Muscle layer of duodenum (tissue), 2 donors: ENCODE data around the gene PIK3R1.

Experiments used
- H3K27ac ChIP-seq: one replicate; pipeline ENCODE4 v1.7.0; 2013; ENCODE audit warnings: mild to moderate bottlenecking, low read length
- H3K27me3 ChIP-seq: one replicate; pipeline ENCODE4 v1.7.0; 2013; ENCODE audit warnings: low read depth, mild to moderate bottlenecking, control low read depth, low read length
- H3K36me3 ChIP-seq, 2 donors: one replicate each; pipeline ENCODE4 v1.7.0; 2013; ENCODE audit warnings: low read length in 2 of 2, control low read depth in 1 of 2, mild to moderate bottlenecking in 1 of 2; ENCODE audit not compliant: insufficient read depth in 2 of 2, control insufficient read depth in 1 of 2
- H3K4me1 ChIP-seq, 2 donors: one replicate each; pipeline ENCODE4 v1.7.0; 2013; ENCODE audit warnings: low read length in 2 of 2, mild to moderate bottlenecking in 2 of 2, control low read depth in 1 of 2, moderate library complexity in 1 of 2; ENCODE audit not compliant: insufficient read depth in 2 of 2, control insufficient read depth in 1 of 2
- H3K4me3 ChIP-seq, 2 donors: one replicate each; pipeline ENCODE4 v1.7.0; 2013; ENCODE audit warnings: low read length in 2 of 2, low read depth in 1 of 2, mild to moderate bottlenecking in 1 of 2
- H3K9me3 ChIP-seq, 2 donors: one replicate each; pipeline ENCODE4 v1.7.0; 2013; ENCODE audit warnings: low read length in 2 of 2, control low read depth in 1 of 2, mild to moderate bottlenecking in 1 of 2; ENCODE audit not compliant: control insufficient read depth in 1 of 2
- donor health status: healthy.

The PIK3R1 gene

GRCh38 chr5:68215208-68215897, at the start of gene PIK3R1:
PIK3R1 (plus strand) TSS chr5:68215756; CDS start chr5:68226676, 10,920 bp downstream.
- peaks cover 14 to 17% of the 10 kb centered on the region in 2 donors for H3K4me1 ChIP-seq
- no peaks in the 10 kb centered on the region for H3K9me3 ChIP-seq
- H3K27me3 ChIP-seq = no peaks in the 10 kb centered on the region
- H3K36me3 ChIP-seq = peaks cover 0 to under 1% of the 10 kb centered on the region in 2 donors
- peak within 1 kb of the TSS; percentile 93 to 97 for H3K4me3 ChIP-seq
- H3K27ac ChIP-seq = peak within 1 kb of the TSS; percentile 96

- H3K27ac ChIP-seq = no peak overlapping the region
- peaks cover 0 to under 1% of the 10 kb centered on the region in 2 donors for H3K4me1 ChIP-seq
- H3K4me3 ChIP-seq = no peak overlapping the region
- no peaks in the 10 kb centered on the region for H3K9me3 ChIP-seq
- H3K27me3 ChIP-seq = no peaks in the 10 kb centered on the region
- H3K36me3 ChIP-seq = no peaks in the 10 kb centered on the region
Observed at GRCh38 chr5:68167195-68167651, 48.3 kb upstream of the PIK3R1 start.

- Histone ChIP-seq H3K4me3 (no peak overlapping the region), H3K27me3 (no peaks in the 10 kb centered on the region), H3K27ac (peak overlapping the region; percentile 19), H3K4me1 (peaks cover 0 to 7% of the 10 kb centered on the region in 2 donors), H3K9me3 (no peaks in the 10 kb centered on the region), H3K36me3 (no peaks in the 10 kb centered on the region)
Observed at GRCh38 chr5:68169903-68170302, 45.7 kb upstream of the PIK3R1 start.

GRCh38 chr5:68170826-68171558, 44.6 kb upstream of the PIK3R1 start:
- Histone ChIP-seq H3K9me3 (no peaks in the 10 kb centered on the region), H3K4me3 (no peak overlapping the region)

GRCh38 chr5:68172314-68172713, 43.2 kb upstream of the PIK3R1 start:
- Histone ChIP-seq H3K4me1 (peaks cover 0 to 7% of the 10 kb centered on the region in 2 donors), H3K27me3 (no peaks in the 10 kb centered on the region), H3K9me3 (no peaks in the 10 kb centered on the region), H3K4me3 (no peak overlapping the region), H3K36me3 (no peaks in the 10 kb centered on the region), H3K27ac (no peak overlapping the region)

More at GRCh38 chr5:68170826-68171558, 44.6 kb upstream of the PIK3R1 start:
- no peaks in the 10 kb centered on the region for H3K27me3 ChIP-seq
- H3K27ac ChIP-seq = peak overlapping the region; percentile 61
- H3K36me3 ChIP-seq = no peaks in the 10 kb centered on the region
- H3K4me1 ChIP-seq = peaks cover 0 to 7% of the 10 kb centered on the region in 2 donors

- no peak overlapping the region for H3K4me3 ChIP-seq
- peaks cover 0 to 7% of the 10 kb centered on the region in 2 donors for H3K4me1 ChIP-seq
- H3K27me3 ChIP-seq = no peaks in the 10 kb centered on the region
- no peak overlapping the region for H3K27ac ChIP-seq
- H3K9me3 ChIP-seq = no peaks in the 10 kb centered on the region
- no peaks in the 10 kb centered on the region for H3K36me3 ChIP-seq
Observed at GRCh38 chr5:68173007-68173406, 42.5 kb upstream of the PIK3R1 start.

GRCh38 chr5:68176253-68176652, 39.3 kb upstream of the PIK3R1 start:
- Histone ChIP-seq H3K27ac (no peak overlapping the region), H3K27me3 (no peaks in the 10 kb centered on the region), H3K9me3 (no peaks in the 10 kb centered on the region), H3K36me3 (no peaks in the 10 kb centered on the region), H3K4me3 (no peak overlapping the region), H3K4me1 (peaks cover 0 to 7% of the 10 kb centered on the region in 2 donors)

- Histone ChIP-seq H3K9me3 (no peaks in the 10 kb centered on the region), H3K27me3 (no peaks in the 10 kb centered on the region), H3K36me3 (no peaks in the 10 kb centered on the region), H3K4me1 (peaks cover 0 to 7% of the 10 kb centered on the region in 2 donors), H3K4me3 (no peak overlapping the region), H3K27ac (no peak overlapping the region)
Observed at GRCh38 chr5:68176802-68177479, 38.6 kb upstream of the PIK3R1 start.

- peaks cover 0 to 2% of the 10 kb centered on the region in 2 donors for H3K4me1 ChIP-seq
- no peaks in the 10 kb centered on the region for H3K9me3 ChIP-seq
- H3K4me3 ChIP-seq = no peak overlapping the region
- H3K36me3 ChIP-seq = no peaks in the 10 kb centered on the region
- no peak overlapping the region for H3K27ac ChIP-seq
- H3K27me3 ChIP-seq = no peaks in the 10 kb centered on the region
Observed at GRCh38 chr5:68177676-68178075, 37.9 kb upstream of the PIK3R1 start.

- Histone ChIP-seq H3K36me3 (no peaks in the 10 kb centered on the region), H3K4me3 (no peak overlapping the region), H3K9me3 (no peaks in the 10 kb centered on the region), H3K27me3 (no peaks in the 10 kb centered on the region), H3K27ac (no peak overlapping the region), H3K4me1 (no peaks in the 10 kb centered on the region)
Observed at GRCh38 chr5:68178579-68178978, 37.0 kb upstream of the PIK3R1 start.
